Measurements from ENCODE around the gene LRRC7.
A peak's percentile ranks its signal among the peaks of the same experiment; 100 is the strongest.

Gene LRRC7

DNA sequence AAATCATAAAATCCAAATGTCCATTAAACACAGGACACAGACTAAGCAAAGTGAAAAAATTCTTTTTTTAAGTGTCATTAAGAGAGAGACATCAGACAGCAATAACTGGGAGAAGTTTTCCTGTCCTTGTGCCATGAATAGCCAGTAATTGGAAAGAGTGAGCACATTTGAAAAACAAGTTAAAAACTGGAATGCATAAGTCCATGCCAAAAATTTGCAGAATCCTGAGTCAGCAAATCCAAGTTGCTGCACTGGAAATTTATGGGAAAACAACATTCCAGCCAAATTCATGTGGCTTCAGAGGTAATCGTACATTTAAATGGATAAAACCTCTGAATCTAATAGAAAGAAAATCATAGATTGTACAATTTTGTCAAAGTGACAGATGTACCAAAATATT, 346.3 kb downstream of the LRRC7 start:
- no peak overlapping the region for H2BK5ac ChIP-seq (ENCODE audit: low read length)
- no peak for DNase-seq (ENCODE audit: low spot score)
- H3K4me2 ChIP-seq (ENCODE audit: insufficient read depth, low read length, poor library complexity, severe bottlenecking) = no peak overlapping the region
- H2AK5ac ChIP-seq (ENCODE audit: low read depth, low read length) = no peak overlapping the region
- H4K91ac ChIP-seq (ENCODE audit: low read depth, low read length, poor library complexity) = no peak overlapping the region
- no peaks in the 10 kb centered on the region for H3K9me3 ChIP-seq (replicated peaks in 1 of 2; ENCODE audit: control insufficient read depth in 2 of 2, insufficient read depth in 1 of 2, low read depth in 1 of 2, low read length in 2 of 2)
- no peak overlapping the region for H2BK15ac ChIP-seq (ENCODE audit: low read length)
- H3K4me1 ChIP-seq (ENCODE audit: control insufficient read depth in 2 of 2, insufficient read depth in 1 of 2, low read depth in 1 of 2, low read length in 2 of 2) = no peaks in the 10 kb centered on the region
- no peak overlapping the region for H3K4me3 ChIP-seq (ENCODE audit: low read length in 2 of 2)
- no peak overlapping the region for H3K9ac ChIP-seq (ENCODE audit: low read depth, low read length, poor library complexity)
- H3K27ac ChIP-seq (replicated peaks; ENCODE audit: low read length) = no peak overlapping the region
- H3K79me1 ChIP-seq (ENCODE audit: low read depth, low read length) = no peaks in the 10 kb centered on the region
- no peak overlapping the region for H2AFZ ChIP-seq (ENCODE audit: low read length)
- WGBS, 2 donors (ENCODE audit: extremely low coverage in 2 of 2, insufficient read length in 2 of 2, insufficient replicate concordance in 1 of 2) = no CpG with 5 or more reads among the region's 1 CpG
- H2BK12ac ChIP-seq (ENCODE audit: low read length) = no peak overlapping the region
- no peak overlapping the region for H3K23ac ChIP-seq (ENCODE audit: low read depth, low read length, poor library complexity)
- H3K14ac ChIP-seq (ENCODE audit: low read length) = no peak overlapping the region
- no peak overlapping the region for H4K8ac ChIP-seq (ENCODE audit: low read depth, low read length)
- no peaks in the 10 kb centered on the region for H3K27me3 ChIP-seq (ENCODE audit: control insufficient read depth in 3 of 3, insufficient read depth in 3 of 3, low read depth in 1 of 3, low read length in 3 of 3)
- no peak overlapping the region for H3K18ac ChIP-seq (ENCODE audit: low read length)
- H2BK120ac ChIP-seq (ENCODE audit: low read depth, low read length) = no peak overlapping the region
- H3K4ac ChIP-seq (ENCODE audit: low read length) = no peak overlapping the region
- no peaks in the 10 kb centered on the region for H3K36me3 ChIP-seq (replicated peaks in 1 of 2; ENCODE audit: control insufficient read depth in 2 of 2, insufficient read depth in 2 of 2, low read length in 2 of 2)

DNA sequence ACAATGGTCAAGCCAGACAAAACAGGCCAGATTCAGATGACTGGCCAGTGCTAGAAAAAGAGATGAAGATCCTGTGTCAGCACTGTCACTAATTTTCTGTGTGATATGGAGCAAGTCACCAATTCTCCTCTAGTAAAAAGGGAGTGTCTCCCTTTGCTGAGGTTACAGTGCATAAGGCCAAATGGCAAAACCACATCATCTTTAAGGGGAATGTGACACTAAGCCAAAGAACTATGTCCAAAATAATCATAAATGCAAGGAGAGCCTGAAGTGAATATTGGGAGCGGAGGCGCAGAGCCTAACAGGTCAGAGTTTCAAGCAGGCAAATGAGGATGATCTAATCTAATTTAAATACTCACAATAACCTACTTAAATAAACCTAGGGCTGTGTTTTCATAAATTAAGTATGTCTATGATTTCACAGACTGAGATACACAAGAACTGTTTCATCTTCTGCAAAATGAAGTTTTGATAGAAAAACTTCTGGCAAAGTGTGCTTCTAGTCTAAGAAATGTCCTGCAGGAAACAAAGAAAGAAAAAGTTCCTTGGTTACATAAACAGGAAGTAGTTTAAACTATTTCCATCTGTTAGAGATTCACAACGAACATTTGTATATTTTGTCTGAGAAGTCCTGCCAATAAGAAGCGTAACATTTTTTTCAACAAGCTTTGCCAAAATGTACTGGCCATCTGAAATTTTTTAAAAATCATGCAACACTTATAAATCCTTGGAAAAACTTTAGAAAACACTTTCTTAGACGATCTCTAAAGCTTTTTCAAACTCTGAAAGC, 347.4 kb downstream of the LRRC7 start:
- DNase-seq (ENCODE audit: low spot score) = no peak

DNA sequence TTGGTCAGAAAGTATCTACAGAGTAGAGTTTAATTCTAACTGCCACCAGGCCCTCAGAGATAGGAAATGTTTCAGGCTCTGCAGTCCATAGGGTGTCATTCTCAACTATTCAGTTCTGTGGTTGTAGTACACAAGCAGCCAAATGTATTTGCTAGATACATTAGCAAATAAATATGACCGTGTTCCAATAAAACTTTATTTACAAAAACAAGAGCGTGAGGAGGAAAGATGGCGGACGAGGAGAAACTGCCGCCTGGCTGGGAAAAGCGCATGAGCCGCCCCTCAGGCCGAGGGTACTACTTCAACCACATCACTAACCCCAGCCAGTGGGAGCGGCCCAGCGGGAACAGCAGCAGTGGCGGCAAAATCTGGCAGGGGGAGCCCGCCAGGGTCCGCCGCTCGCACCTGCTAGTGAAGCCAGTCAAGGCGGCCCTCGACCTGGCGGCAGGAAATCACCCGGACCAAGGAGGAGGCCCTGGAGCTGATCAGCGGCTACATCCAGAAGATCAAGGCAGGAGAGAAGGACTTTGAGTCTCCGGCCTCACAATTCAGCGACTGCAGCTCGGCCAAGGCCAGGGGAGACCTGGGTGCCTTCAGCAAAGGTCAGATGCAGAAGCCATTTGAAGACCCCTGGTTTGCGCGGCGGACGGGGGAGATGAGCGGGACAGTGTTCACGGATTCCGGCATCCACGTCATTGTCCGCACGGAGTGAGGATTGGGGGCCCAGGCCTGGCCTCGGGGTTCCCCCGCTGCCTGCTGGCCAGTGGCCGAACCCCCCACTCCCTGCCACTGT, 351.6 kb downstream of the LRRC7 start:
- H2BK12ac ChIP-seq (ENCODE audit: low read length) = no peak overlapping the region
- H3K27ac ChIP-seq (replicated peaks; ENCODE audit: low read length) = no peak overlapping the region
- peak overlapping the region; percentile 75 for H2AK5ac ChIP-seq (ENCODE audit: low read depth, low read length)
- H3K79me1 ChIP-seq (ENCODE audit: low read depth, low read length) = no peaks in the 10 kb centered on the region
- no peaks in the 10 kb centered on the region for H3K27me3 ChIP-seq (ENCODE audit: control insufficient read depth in 3 of 3, insufficient read depth in 3 of 3, low read depth in 1 of 3, low read length in 3 of 3)
- H3K14ac ChIP-seq (ENCODE audit: low read length) = no peak overlapping the region
- no peak for DNase-seq (ENCODE audit: low spot score)
- H2AFZ ChIP-seq (ENCODE audit: low read length) = no peak overlapping the region
- peak overlapping the region; percentile 6 for H4K8ac ChIP-seq (ENCODE audit: low read depth, low read length)
- no CpG with 5 or more reads among the region's 36 CpGs for WGBS, 2 donors (ENCODE audit: extremely low coverage in 2 of 2, insufficient read length in 2 of 2, insufficient replicate concordance in 1 of 2)
- no peak overlapping the region for H2BK120ac ChIP-seq (ENCODE audit: low read depth, low read length)
- no peak overlapping the region for H3K4me2 ChIP-seq (ENCODE audit: insufficient read depth, low read length, poor library complexity, severe bottlenecking)
- H4K91ac ChIP-seq (ENCODE audit: low read depth, low read length, poor library complexity) = no peak overlapping the region
- no peak overlapping the region for H3K23ac ChIP-seq (ENCODE audit: low read depth, low read length, poor library complexity)
- H3K4ac ChIP-seq (ENCODE audit: low read length) = no peak overlapping the region
- no peak overlapping the region for H2BK5ac ChIP-seq (ENCODE audit: low read length)
- H3K36me3 ChIP-seq (replicated peaks in 1 of 2; ENCODE audit: control insufficient read depth in 2 of 2, insufficient read depth in 2 of 2, low read length in 2 of 2) = no peaks in the 10 kb centered on the region
- no peak overlapping the region for H3K9ac ChIP-seq (ENCODE audit: low read depth, low read length, poor library complexity)
- no peak overlapping the region for H3K4me3 ChIP-seq (ENCODE audit: low read length in 2 of 2)
- no peaks in the 10 kb centered on the region for H3K9me3 ChIP-seq (replicated peaks in 1 of 2; ENCODE audit: control insufficient read depth in 2 of 2, insufficient read depth in 1 of 2, low read depth in 1 of 2, low read length in 2 of 2)
- no peak overlapping the region for H3K18ac ChIP-seq (ENCODE audit: low read length)
- no peaks in the 10 kb centered on the region for H3K4me1 ChIP-seq (ENCODE audit: control insufficient read depth in 2 of 2, insufficient read depth in 1 of 2, low read depth in 1 of 2, low read length in 2 of 2)
- H2BK15ac ChIP-seq (ENCODE audit: low read length) = no peak overlapping the region

More for the DNA sequence above, 347.4 kb downstream of the LRRC7 start:
- H3K14ac ChIP-seq (ENCODE audit: low read length) = no peak overlapping the region
- no peak overlapping the region for H3K4ac ChIP-seq (ENCODE audit: low read length)
- no peak overlapping the region for H2BK5ac ChIP-seq (ENCODE audit: low read length)
- no CpG with 5 or more reads among the region's 5 CpGs for WGBS, 2 donors (ENCODE audit: extremely low coverage in 2 of 2, insufficient read length in 2 of 2, insufficient replicate concordance in 1 of 2)
- H3K4me2 ChIP-seq (ENCODE audit: insufficient read depth, low read length, poor library complexity, severe bottlenecking) = no peak overlapping the region
- no peak overlapping the region for H3K23ac ChIP-seq (ENCODE audit: low read depth, low read length, poor library complexity)
- H3K18ac ChIP-seq (ENCODE audit: low read length) = no peak overlapping the region
- H3K9me3 ChIP-seq (replicated peaks in 1 of 2; ENCODE audit: control insufficient read depth in 2 of 2, insufficient read depth in 1 of 2, low read depth in 1 of 2, low read length in 2 of 2) = no peaks in the 10 kb centered on the region
- H4K8ac ChIP-seq (ENCODE audit: low read depth, low read length) = no peak overlapping the region
- peak overlapping the region; percentile 54 for H2AFZ ChIP-seq (ENCODE audit: low read length)
- no peak overlapping the region for H2BK12ac ChIP-seq (ENCODE audit: low read length)
- H3K36me3 ChIP-seq (replicated peaks in 1 of 2; ENCODE audit: control insufficient read depth in 2 of 2, insufficient read depth in 2 of 2, low read length in 2 of 2) = no peaks in the 10 kb centered on the region
- H3K27ac ChIP-seq (replicated peaks; ENCODE audit: low read length) = no peak overlapping the region
- H2AK5ac ChIP-seq (ENCODE audit: low read depth, low read length) = no peak overlapping the region
- H4K91ac ChIP-seq (ENCODE audit: low read depth, low read length, poor library complexity) = no peak overlapping the region
- no peak overlapping the region for H2BK120ac ChIP-seq (ENCODE audit: low read depth, low read length)
- no peak overlapping the region for H3K4me3 ChIP-seq (ENCODE audit: low read length in 2 of 2)
- no peaks in the 10 kb centered on the region for H3K4me1 ChIP-seq (ENCODE audit: control insufficient read depth in 2 of 2, insufficient read depth in 1 of 2, low read depth in 1 of 2, low read length in 2 of 2)
- H2BK15ac ChIP-seq (ENCODE audit: low read length) = no peak overlapping the region
- H3K9ac ChIP-seq (ENCODE audit: low read depth, low read length, poor library complexity) = no peak overlapping the region
- no peaks in the 10 kb centered on the region for H3K79me1 ChIP-seq (ENCODE audit: low read depth, low read length)
- H3K27me3 ChIP-seq (ENCODE audit: control insufficient read depth in 3 of 3, insufficient read depth in 3 of 3, low read depth in 1 of 3, low read length in 3 of 3) = no peaks in the 10 kb centered on the region

DNA sequence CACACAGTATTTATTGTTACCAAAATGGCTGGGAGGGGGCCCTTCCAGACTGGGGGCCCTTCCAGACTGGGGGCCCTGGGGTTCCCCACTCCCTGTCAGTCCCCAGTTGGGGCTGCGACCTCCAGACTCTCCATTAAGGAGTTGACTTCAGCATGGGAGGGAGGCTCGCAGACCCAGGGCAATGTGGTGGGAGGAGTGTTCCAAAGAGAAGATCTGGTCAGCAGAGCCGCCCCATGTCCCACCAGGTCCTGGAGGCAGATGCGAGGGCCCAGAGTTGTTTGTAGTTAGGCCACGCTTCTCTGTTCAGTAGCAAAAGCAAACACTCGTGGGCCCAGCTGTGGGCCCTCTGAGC, 352.2 kb downstream of the LRRC7 start:
- Histone ChIP-seq H3K4ac (ENCODE audit: low read length) (no peak overlapping the region), H3K27me3 (ENCODE audit: control insufficient read depth in 3 of 3, insufficient read depth in 3 of 3, low read depth in 1 of 3, low read length in 3 of 3) (no peaks in the 10 kb centered on the region), H3K27ac (replicated peaks; ENCODE audit: low read length) (no peak overlapping the region), H3K4me2 (ENCODE audit: insufficient read depth, low read length, poor library complexity, severe bottlenecking) (no peak overlapping the region), H3K14ac (ENCODE audit: low read length) (no peak overlapping the region), H2BK15ac (ENCODE audit: low read length) (no peak overlapping the region), H3K79me1 (ENCODE audit: low read depth, low read length) (no peaks in the 10 kb centered on the region), H3K23ac (ENCODE audit: low read depth, low read length, poor library complexity) (no peak overlapping the region), H3K18ac (ENCODE audit: low read length) (no peak overlapping the region), H2AK5ac (ENCODE audit: low read depth, low read length) (peak overlapping the region; percentile 75), H2BK5ac (ENCODE audit: low read length) (no peak overlapping the region), H2BK120ac (ENCODE audit: low read depth, low read length) (no peak overlapping the region), H3K4me1 (ENCODE audit: control insufficient read depth in 2 of 2, insufficient read depth in 1 of 2, low read depth in 1 of 2, low read length in 2 of 2) (no peaks in the 10 kb centered on the region), H3K4me3 (ENCODE audit: low read length in 2 of 2) (no peak overlapping the region), H2BK12ac (ENCODE audit: low read length) (no peak overlapping the region), H2AFZ (ENCODE audit: low read length) (no peak overlapping the region), H3K9ac (ENCODE audit: low read depth, low read length, poor library complexity) (no peak overlapping the region), H4K8ac (ENCODE audit: low read depth, low read length) (peak overlapping the region; percentile 6), H4K91ac (ENCODE audit: low read depth, low read length, poor library complexity) (no peak overlapping the region), H3K36me3 (replicated peaks in 1 of 2; ENCODE audit: control insufficient read depth in 2 of 2, insufficient read depth in 2 of 2, low read length in 2 of 2) (no peaks in the 10 kb centered on the region), H3K9me3 (replicated peaks in 1 of 2; ENCODE audit: control insufficient read depth in 2 of 2, insufficient read depth in 1 of 2, low read depth in 1 of 2, low read length in 2 of 2) (no peaks in the 10 kb centered on the region)
- no CpG with 5 or more reads among the region's 6 CpGs for WGBS, 2 donors (ENCODE audit: extremely low coverage in 2 of 2, insufficient read length in 2 of 2, insufficient replicate concordance in 1 of 2)
- no peak for DNase-seq (ENCODE audit: low spot score)

All from neuronal stem cell (in vitro differentiated cells).